T-helper 2 cell (primary cell): ENCODE measurements around the gene SLC30A1.
A peak's percentile ranks its signal among the peaks of the same experiment; 100 is the strongest.
"Not testable (repeated sequence)": the region's sequence is repeated elsewhere in the genome, so short reads cannot be mapped to it uniquely, and the experiment has no call there.

Source experiments
- DNase-seq, 5 experiments: peaks; one replicate each; pipeline versions ENCODE4 v3.0.0 to v3.0.0-alpha.2; 2012 to 2022
- total RNA-seq, 2 donors: gene quantifications; one replicate each; lab custom pipeline; 2026; lab: John Stamatoyannopoulos, UW

SLC30A1 gene, protein sequence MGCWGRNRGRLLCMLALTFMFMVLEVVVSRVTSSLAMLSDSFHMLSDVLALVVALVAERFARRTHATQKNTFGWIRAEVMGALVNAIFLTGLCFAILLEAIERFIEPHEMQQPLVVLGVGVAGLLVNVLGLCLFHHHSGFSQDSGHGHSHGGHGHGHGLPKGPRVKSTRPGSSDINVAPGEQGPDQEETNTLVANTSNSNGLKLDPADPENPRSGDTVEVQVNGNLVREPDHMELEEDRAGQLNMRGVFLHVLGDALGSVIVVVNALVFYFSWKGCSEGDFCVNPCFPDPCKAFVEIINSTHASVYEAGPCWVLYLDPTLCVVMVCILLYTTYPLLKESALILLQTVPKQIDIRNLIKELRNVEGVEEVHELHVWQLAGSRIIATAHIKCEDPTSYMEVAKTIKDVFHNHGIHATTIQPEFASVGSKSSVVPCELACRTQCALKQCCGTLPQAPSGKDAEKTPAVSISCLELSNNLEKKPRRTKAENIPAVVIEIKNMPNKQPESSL
- 22.5 to 28.4 reads per million in 2 donors for total RNA-seq

DNA sequence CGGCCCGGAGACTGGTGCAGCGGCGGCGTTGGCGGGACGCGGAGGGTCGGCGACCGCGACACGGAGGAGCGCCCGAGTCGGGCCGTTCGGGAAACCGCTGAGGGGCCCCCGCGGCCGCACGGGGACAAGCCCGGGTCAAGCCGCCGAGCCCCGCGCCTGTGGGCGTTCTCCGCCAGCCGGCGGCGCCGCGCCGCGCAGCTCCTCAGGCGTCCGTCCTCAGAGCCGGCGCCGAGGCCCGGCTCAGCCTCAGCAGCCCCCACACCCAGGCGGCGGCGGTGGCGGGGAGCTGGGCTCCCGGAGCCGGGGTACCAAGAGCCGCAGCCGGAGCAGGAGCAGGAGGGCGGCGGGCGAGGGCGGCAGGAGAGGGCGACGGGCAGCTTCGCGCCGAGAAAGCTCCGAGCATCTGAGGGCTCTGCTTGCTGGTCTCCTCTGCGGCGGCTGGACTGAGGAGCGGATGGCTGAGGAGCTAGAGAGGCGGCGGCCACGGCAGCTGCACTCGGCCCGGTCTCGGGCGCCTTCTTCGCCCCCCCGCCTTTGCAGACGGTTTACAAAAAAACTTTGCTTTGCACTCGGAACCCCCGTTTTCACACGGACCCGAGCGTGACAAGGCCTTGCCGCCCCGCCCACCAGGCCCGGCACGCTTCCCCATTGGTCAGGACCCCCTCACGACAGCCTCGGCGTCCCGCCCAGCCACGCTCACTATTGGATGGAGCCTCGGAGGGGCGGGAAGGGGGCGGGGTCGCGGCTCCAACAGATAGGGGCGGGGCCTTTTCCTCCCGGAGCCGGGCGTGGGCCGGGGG is at the start of gene SLC30A1:
Gene SLC30A1 (minus strand): TSS at position 522 of the 800 bp plus-strand sequence. CDS start 549 bp downstream, outside the sequence.
- DNase-seq, result peak; percentile 99 to 100 (median 99)

DNA sequence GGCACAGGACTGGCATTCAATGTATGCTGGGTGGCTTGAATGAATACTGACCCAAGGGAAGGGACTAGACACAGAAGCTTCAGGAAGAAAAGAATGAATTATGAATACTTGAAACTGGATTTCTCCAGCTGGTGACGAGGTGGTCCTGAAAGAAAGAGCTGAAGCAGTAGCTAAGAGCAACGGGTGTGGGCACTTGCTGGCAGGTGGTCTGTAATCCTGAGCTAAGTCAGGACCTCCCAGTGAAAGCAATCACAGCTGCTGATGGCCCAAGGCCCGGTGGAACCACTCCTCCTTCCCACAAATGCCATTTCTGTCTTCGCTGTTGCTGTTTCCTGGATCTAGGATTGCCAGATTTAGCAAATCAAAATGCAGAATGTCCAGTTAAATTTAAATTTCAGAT is 49.5 kb upstream of the SLC30A1 start:
- no peak for DNase-seq

DNA sequence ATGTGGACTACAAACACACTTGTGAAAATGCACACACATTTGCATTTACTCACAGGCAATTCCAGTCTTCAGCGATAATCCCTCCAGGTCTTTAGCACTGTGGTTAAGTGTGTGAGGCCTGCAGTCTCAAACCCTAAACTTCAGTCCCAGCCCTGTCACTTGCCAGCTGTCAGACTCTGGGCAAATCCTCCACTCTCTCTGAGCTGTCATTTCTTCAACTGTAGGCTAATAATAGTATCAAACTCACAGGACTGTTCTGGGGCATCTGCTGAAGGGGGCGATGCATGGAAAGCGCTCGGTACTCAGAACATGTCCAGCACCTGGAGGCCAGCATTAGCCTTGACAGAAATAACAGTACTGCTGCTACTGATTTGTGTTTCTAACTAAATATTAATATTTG is 48.3 kb upstream of the SLC30A1 start:
- no peak for DNase-seq

DNA sequence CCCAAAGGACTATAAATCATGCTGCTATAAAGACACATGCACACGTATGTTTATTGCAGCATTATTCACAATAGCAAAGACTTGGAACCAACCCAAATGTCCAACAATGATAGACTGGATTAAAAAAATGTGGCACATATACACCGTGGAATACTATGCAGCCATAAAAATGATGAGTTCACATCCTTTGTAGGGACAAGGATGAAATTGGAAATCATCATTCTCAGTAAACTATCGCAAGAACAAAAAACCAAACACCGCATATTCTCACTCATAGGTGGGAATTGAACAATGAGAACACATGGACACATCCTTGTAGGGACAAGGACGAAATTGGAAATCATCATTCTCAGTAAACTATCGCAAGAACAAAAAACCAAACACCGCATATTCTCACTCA is 46.9 kb upstream of the SLC30A1 start:
- DNase-seq, result not testable (repeated sequence)

DNA sequence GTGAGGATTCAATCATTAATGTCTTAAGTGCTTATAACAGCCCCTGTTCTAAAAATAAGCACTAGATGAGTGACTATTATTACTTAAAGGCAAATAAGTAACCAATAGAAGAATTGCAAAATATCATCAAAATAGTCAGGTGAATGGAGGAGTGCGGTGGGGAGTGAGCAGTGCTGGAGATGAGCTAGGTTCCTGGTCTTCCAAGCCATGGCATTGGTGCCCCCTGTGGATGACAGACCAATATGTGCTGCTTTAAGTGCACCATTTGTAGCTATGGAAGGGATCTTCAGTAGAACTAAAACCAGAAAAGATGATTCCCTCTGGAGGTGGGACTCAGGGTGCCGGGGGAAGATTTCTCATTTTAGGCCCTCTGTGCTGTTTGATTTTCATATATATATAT is 46.1 kb upstream of the SLC30A1 start:
- peak in 2 of 5 experiments; percentile 13 to 44 for DNase-seq

DNA sequence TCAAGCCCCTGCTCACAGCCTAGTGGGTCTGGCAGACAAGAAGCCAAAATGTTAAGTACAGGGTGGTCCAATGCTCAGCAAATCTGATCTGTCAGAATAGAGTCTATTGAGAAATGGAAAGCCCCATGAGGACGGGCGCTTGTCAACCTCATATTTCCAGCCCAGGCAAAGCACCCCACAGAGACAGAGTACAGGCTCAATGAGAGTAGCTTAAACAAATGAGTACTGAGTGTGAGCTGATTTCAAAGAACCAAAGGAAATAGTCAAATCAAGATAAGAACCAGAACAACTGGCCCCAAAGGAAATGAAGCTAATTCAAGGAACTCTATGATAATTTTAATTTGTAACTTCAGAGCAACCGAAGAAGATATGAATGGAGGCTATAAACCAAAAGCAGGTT is 44.6 kb upstream of the SLC30A1 start:
- peak in 1 of 5 experiments; percentile 52 for DNase-seq

DNA sequence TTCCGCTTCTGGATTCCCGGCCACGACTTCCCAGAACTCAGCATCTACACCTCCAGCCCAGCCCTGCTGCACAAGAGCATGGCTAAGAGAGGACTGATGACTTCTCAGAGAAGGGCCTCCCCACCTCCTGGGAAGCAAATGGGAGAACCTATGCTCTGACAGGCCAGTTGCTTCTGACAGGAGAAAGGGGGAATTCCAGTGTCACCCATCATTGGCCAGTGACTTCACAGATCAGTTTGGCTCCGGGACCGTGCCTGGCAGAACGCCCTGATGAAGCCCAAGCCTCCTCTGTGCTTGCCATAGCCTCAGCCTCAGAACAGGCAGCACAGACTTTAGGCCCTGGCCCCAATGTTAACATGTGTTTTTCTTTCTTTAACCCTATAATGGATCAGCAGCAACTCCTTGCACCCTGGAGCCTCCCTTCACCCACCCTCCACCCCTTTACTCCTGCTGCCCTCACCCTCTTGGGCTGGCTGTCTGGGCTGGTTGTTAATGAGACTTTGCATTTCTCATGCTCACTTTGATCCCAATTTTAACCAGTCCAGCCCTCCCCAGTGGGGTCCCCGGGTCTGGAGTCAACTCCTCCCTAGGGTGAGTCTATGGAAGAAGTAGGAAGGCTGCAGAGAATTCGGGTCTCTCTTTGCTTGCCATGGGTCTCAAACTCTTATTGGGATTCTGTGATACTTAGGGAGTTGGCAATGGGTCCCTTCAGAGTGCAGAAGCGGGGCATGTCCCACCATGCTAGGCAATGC is 42.7 kb upstream of the SLC30A1 start:
- no peak for DNase-seq

DNA sequence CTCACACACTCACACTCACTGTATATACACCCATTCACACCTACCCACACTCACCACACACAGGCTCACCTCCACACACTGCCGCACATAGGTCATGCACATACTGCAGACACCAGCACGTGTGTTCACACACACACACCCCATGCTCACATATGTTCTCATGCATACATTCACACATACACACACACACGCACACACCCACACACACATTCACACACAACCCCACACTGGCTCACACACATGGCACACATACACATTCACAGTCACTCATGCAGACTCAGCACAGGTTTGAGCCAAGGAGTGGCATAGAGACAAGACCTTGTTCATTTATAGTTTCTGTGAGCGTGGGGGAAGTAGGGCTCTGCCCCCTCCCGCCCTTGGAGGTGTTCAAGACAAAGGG is 41.1 kb upstream of the SLC30A1 start:
- no peak for DNase-seq

DNA sequence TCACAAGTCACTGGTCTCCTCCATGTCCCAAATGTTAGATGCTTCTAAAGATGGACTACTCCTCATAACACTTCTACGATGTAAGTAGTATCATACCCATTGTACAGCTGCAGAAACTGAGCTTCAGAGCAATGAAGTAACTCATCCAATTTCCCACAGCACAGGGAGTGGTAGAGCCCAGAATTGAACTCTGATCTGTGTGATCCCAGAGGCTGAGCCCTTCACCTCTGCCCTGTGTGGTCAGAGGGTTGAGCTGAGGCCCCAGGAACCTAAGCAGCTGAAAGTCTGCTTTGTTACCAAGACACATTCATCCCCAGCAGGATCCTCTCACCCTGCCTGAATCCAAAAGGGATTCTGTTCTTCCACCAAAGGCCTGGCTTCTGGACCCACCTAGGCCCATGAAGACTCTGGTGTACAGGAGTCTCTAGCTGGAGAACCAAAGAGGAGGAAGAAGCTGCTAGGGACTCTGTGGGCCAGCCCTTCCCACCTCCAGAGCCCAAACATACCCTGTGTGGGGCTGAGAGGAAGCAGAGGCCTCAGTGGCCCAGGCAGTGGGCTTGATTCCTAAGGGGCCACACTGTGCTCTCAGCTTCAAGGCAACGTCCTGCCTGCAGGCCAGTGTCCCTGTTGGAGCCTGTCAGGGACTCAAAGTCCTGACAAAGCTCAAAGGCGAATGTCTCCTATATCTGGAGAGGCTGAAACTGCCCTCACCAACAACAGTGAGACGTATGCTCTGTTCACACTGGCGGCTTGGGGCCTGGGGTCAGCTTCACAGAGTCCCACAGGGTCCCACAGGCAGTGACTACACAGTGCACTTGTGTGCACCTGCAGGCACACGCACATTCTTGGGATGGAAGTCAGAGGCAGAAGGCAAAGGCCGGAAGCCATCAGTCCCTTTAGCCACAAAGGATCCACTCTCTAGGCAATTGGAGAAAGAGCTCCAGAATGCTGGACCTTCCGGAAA is 40.4 kb upstream of the SLC30A1 start:
- DNase-seq, result no peak

DNA sequence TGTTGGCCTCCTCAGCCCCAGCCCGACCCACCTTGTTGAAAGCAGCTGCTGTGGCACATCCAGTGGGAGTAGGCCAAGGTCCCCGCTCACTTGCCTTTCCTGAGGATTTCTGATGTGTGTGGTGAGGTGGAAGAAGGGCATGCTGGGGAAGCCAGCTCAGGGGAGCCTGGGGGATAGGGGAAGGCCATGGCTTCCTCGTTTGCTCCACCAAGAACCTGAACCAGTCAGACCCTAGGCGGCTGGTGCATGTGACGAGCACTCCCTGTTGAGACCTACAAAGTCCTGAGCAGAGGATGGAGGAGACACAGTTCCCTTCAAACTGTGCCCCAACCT is 38.0 kb upstream of the SLC30A1 start:
- no peak for DNase-seq

DNA sequence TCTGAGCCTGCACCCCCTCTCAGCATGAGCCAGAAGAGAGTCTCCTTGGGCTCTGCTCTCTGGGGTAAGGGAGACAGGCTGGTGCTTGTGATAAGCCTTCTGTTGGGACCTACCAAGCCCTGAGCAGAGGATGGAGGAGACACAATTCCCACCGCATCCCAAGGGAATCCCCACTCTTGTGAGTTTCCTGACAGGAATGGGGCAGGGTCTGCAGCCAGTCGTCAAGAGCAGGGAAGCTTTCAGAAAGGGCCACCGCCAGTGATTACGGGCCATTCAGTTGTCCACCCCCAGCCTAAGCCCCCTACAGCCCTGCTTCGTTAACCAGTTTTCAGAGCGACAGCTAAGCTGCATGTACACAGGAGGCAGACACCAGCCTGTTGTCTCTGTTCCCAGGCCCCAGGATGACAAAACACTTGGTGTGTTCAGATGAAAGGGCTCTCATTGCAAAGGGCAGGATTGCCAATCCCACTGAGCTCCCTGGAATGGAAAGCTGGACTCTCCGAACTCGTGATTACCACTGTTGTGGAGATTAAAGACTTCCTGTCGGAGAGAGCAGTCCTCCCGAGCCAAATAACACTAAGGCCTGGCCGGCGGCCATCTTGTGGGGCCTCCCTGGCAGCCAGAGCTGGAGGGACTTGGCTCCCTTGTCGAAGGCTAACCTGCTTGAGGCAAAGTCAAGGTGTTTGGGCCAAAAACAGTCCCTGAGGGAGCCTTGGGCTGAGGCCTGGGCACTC is 37.4 kb upstream of the SLC30A1 start:
- DNase-seq, result no peak

DNA sequence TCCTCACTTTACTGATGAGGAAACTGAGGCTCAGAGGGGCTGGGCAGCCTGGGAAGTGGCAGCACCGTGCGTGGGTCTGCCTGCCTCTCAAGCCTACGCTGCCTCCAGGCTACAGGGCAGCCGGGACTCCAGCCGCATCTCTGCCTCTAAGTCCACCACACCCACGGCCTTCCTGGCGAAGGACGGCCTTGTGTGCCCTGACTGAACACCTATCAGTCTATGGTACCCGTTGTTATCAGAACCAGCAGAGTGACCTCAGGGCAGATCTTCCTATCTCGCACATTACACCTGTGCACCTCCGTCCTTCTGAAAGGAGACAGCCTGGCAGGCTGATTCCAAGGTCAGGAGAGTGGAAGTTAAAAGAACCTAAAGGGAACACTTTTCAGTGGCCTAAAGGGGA is 35.7 kb upstream of the SLC30A1 start:
- no peak for DNase-seq

DNA sequence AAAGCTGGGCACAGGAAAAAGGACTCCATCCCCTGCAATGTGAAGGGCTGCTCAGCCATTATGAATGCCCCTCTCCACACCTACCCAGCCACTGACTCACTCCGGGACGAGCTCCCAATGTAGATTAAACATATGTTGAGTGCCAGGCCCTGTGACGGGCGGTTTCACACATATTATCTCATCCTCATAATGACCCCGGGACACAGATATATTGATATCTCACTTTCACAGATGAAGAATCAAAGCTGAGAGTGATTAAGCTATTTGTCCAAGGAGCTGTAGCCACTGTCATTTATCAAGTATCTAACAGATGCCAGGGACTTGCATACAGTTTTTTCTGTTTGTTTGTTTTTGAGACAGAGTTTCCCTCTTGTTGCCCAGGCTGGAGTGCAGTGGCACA is 35.0 kb upstream of the SLC30A1 start:
- no peak for DNase-seq

DNA sequence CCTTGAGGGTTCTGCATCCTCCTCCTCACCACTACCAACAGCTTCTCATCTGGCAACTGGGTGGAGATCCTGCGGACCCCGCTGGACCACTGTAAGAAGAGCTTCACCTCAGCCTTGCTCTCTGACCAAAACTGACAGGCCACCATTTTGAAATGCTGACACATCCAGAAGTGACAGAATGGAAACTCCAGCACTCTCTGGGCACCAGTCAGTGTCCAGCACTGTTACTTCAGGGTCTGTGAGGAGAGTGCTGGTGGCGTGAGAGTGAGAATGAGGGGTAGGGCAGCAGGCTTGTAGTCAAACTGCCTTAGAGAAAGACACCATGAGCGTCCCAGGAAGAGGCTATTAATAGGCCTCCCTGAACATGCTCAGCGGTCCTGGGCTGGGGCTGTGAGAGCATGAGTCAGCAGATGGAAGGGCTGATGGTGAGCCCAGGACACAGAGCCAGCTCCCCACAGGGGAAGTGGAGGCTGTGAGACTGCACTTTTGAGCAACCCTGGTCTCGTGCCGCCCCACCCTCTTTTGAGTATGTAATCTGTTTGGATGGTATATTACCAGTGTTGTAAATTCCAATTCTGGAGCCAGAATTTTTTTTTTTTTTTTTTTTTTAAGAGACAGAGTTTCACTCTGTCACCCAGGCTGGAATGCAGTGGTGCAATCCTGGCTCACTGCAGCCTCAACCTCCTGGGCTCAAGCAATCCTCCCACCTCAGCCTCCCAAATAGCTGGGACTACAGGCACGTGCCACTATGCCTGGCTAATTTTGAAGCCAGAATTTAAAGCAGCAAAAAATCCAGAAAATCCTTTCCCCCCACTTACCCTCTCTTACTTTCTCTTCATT is 34.4 kb upstream of the SLC30A1 start:
- DNase-seq, result no peak

DNA sequence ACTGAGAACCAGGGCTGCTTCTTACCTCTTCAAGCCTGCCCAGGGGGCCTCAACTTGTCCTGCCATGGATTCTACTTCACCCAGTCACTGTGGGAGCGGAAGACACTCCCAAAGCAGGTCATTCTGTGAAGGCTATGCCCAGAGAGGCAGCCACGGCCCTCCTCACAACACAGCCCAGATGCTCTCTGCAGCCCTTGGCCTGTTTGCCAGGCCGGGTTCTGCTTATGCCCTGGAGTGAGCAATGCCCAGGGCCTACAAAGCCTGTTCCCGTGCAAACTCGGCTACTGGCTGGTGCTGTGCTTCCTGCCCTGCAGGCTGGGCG is 33.8 kb upstream of the SLC30A1 start:
- DNase-seq, result no peak

DNA sequence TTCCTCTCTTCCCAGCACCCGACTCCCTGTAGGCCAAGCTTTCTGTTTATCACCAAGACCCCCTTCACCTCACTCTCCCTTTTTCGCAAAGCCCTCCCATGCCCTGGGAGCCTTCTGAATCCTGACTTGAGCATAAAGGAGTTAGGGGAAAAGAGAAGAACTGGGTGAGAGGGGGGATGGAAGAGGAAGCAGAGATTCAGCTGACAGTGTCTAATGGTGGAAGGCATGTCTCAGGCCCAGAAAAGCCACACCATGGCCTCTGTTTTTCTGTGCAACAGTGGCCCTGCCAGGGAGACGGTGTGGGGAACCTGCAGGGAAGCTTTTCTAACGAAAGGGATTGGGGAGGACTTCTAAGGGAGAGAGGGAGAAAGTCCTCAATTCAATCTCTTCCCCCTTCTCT is 32.9 kb upstream of the SLC30A1 start:
- no peak for DNase-seq

DNA sequence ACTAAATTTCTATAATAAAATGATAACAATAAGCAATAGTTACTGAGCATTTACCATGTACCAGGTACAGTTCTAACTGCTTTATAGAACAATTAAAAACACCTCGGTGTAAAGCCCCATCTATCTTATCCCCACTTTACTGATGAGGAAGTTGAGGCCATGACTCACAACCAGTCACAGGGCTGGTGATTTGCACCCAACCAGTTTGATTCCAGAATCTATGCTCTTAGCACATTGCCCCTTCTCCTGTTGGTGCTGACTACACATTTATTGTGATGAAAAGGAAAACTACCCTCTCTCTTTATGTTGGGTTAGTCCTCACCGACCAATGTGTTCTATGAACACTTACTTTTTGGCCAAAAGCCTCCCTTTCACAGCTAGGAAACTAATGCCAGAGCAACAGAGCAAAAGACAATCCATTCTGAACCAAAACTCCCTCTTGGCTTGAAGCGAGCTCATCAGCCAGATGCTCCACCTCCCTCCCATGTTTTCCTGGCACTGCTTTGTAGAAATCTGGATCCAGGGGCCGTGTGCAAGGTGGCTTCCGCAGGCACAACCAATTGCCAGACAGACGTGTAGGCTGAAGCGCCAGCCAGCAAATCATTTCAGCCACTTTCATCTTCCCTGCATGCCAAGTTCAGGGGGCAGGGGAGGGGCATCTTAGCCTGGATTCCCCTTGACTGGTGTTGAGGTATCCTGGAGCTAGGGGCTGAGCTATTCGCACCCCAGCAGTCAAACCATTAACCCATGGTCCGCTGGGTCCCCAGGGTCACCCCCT is 32.0 kb upstream of the SLC30A1 start:
- no peak for DNase-seq

DNA sequence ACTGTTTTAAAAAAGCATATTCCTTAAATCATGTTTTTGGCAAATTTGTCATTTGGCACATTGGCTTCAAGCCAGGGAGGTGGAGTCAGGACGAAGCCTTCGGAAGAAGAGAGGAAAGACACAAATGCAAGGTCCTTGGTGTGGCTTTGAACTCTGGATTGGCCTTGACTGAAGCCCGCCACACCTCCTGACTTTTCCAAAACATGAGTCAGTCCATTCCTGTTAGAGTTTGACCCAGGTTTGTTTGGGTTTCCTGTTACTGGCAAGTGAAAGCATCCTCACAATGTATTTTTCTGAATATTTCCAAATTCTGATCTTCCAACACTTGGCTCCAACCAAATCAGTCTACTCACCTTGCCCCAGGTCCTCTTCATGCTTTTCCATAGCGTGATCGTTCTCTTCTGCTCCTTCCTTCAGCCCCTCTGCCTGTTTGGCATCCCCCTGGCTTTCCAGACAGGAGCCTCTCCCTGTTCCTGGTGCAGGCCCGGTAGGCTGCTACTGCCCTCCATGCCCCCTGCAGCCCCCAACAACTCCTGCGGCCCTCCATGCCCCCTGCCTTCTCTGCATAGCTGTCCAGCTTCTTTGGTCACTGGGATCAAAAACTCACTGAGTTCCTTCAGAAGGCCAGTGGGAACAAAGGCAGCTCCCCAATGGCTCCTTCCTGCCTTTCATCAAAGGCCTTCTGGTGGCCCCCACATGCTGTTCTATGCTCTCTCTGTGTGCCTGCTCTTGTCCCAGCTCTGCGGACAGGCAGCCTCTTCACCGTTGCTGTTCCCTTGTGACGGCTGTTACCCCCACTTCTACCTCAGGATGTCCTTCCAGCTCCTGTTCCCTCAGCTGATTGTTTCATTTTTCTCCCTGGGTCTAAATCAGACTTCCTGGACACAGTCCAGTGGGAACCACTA is 30.4 kb upstream of the SLC30A1 start:
- DNase-seq, result no peak
